Posterior vena cava (tissue), 2 donors: ENCODE data around the gene RXRA. TPM values are rescaled to one million over a fixed set of nuclear protein-coding genes. Genes with fewer than 3 reads are reported as not detected.

Source experiments
- DNase-seq: peaks from one replicate; pipeline ENCODE4 v3.0.0-alpha.2; 2020; ENCODE audit warnings: low spot score
- intact Hi-C, 2 donors: fragments of 100-400 bp; cut with DNase I; formaldehyde crosslinking; loops; one replicate each; pipeline versions ENCODE4 v1.14.1 to v1.14.2; 2022 to 2023
- total RNA-seq, 2 donors: library from RNA; stranded (reverse); fragmentation: NEBNext Ultra II Directional; extraction: Animal tissue kit (Norgen Biotek cat#: 25700); gene quantifications; one replicate each; pipeline ENCODE4 v1.2.1, GENCODE V29; 2021
- donor health status: DM: yes; HTN: yes; CAD: no.
- donor health status: DM: yes; HTN: yes; CAD: no.

Gene RXRA
- total RNA-seq, 2 donors from 2014 or later: 41.5 to 44.7 TPM

DNA sequence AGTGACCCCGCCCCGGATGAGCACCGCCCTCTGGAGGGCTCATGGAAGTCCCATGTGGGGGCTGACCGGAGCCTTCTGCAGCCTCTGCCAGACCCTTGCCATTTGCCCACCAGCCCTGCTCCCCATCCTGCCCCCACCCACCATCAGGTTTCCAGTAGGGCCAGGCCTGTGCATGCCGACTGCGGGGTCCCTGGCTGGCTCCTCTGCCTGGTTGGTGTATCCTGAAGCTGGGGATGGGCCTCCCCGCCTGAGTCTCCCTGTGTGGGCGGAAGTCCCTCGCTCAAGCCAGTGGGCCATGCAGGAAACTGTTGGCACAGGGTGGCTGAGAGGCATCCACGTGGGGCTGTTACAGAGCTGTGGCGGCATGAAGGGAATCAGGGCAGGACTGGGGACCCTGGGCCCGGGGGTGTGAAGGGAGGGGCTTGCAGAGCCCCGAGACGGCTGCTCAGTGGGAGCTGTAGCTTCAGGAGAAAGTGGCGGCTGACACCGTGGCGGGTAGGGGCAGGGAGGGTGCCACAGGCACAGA is 88.7 kb downstream of the RXRA start:
- intact Hi-C loops: no loop called here

DNA sequence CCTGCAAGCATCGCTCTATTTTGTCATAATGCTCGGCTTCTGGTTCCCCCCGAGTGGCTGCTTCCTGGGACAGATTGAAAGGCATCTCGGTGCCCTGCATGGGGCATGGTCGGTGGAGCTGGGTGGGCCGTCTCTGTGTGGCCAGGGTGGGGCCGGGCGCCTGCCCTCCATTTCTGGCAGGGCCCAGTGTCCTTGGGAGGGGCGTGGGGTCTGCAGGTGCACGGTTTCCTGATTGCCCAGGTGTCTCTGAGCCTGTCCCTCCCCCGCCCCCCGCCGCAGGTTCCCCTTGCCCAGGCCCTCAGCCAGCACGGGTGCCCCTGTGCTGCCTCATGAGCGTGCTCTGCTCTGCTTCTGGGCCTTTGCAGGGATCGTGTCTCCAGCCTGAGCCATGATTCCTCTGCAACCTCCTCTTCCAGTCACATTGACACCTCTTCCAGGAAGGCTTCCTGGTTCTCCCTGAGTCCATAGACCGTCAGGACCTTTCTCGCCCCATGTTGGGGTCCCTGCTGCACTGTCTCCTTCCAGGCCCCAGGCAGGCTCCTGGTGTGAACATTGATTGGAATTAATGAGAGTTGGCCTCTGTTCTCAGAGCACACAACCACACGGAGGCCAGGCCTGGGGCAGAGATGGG is 90.2 kb downstream of the RXRA start:
- intact Hi-C loops: no loop called here
- DNase-seq: no peak

More for the DNA sequence above, 88.7 kb downstream of the RXRA start:
- no peak for DNase-seq

- no peak for DNase-seq
- intact Hi-C loops: no loop called here
Measured at GRCh38 chr9:134418354-134418753, 92.1 kb downstream of the RXRA start.

DNA sequence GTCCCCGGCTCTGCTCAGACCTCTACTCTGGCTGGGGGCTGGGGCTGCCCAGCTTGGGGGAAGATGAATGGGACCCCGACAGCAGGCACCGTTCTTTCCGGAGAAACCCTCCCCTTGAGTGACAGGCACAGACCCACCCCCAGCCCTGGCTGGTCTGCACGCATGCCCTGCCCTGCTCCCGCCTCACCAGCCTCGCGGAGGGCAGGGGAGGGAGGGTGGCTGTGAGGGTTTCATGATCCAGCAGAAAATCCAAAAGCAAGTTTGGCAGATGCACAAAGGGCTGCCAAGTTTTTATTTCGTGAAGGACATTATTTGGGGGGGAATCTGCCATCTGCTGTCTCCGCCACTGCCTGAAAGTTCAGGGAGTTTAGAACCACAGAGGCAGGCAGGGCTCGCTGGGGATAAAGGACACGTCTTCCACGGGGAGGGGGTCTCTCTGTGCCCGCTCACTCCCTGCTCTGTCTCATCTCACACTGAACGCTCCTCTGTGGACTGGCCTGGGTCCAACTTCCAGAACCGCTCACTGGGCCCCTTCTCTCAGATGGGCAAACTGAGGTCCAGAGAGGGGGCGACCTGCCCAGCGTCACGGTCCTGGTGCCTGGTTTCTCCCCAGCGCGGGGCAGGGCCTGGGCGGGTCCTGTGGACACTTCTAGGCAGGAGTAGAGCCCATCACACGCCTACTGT is 92.9 kb downstream of the RXRA start:
- DNase-seq: no peak

GRCh38 chr9:134419684-134420076 is 93.4 kb downstream of the RXRA start:
- DNase-seq: no peak
- intact Hi-C loops: no loop called here

More for the DNA sequence above, 92.9 kb downstream of the RXRA start:
- intact Hi-C loops: no loop called here

GRCh38 chr9:134420281-134420845 is 94.1 kb downstream of the RXRA start:
- intact Hi-C loops: no loop called here

DNA sequence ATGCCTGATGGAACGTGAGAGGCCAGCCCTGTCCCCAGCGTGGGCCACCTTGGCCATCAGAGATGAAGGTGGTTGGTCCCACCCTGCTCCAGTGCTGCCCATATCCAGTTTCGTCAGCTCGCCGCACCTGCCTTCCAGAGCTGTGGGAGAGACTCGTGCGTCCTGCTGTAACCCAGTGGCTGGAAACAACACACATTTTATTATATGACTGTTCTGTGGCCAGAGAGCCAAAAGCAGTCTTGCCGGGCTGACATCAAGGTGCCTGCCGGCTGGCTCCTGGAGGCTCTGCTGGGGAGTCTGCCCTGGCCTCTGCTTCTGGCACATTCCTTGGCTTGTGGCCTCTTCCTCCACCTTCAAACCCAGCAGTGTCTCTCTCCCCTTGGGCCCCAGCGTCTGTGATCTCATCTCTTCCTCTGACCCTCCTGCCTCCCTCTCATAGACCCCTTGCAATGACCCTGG is 94.7 kb downstream of the RXRA start:
- no peak for DNase-seq
- intact Hi-C loops: loop anchor here in 1 of 2 donors (1.0 kb wide), 1 partner anchor 44 kb away; no protein-coding TSS in a partner anchor

More at GRCh38 chr9:134420281-134420845, 94.1 kb downstream of the RXRA start:
- DNase-seq: no peak

DNA sequence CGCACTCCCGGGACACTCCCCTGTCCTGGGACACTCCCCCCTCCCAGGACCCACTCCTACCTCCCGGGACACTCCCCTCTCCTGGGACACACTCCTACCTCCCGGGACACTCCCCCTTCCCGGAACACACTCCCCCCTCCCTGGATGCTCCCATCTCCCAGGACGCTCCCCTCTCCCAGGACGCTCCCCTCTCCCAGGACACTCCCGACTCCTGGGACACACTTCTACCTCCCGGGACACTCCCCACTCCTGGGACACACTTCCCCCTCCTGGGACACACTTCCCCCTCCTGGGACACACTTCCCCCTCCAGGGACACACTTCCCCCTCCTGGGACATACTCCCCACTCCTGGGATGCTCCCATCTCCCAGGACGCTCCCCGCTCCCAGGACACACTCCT is 95.6 kb downstream of the RXRA start:
- intact Hi-C loops: loop anchor here in 1 of 2 donors (1.0 kb wide), 1 partner anchor 45 kb away; no protein-coding TSS in a partner anchor
- DNase-seq: no peak

DNA sequence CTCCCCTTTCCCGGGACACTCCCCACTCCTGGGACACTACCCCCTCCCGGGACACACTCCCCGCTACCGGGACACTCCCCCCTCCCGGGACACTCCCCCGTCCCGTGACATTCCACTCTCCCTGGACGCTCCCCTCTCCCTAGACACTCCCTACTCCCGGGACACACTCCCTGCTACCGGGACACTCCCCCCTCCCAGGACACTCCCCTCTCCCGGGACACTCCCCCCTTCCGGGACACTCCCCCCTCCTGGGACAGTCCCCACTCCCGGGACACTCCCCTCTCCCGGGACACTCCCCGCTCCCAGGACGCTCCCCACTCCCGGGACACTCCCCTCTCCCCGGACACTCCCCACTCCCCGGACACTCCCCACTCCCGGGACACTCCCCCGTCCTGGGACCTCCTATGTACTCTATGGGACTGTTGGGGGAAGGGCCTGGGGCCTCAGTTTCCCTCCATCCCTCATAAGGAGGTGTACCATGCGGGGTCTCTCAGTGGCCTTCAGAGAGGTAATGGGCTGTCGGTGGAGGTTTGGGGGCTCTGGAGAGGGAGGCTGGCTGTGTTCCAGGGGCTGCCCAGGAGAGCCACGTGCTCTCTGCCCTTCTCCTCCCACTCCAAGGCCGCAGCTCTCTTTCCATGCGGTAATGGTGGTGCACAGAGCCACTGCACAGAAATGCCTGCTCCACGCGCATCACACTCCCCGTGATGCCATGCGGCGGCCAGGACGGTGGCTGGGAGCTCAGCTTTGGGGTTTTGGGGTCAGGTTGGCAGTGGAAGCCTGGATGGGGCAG is 96.2 kb downstream of the RXRA start:
- intact Hi-C loops: no loop called here
- no peak for DNase-seq

DNA sequence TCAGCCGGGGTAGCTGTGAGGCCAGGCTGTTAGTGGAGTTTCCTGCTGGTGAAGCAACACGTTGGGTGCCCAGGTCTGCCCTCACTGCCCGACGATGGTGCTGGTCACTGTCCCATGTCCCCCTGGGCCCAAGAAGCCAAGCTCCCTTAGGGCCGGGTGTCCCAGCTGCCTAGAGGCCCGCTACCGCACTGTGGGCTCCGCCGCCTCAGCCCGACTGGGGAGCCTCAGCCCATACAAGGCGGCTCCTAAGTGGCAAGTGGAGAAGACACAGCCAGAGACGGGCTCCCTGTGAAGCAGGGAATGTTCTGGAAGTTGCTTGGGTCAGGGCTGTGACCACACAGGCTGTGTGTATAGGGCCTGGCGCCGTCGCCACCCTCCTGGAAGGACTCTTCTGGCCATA is 96.9 kb downstream of the RXRA start:
- intact Hi-C loops: no loop called here
- DNase-seq: no peak

DNA sequence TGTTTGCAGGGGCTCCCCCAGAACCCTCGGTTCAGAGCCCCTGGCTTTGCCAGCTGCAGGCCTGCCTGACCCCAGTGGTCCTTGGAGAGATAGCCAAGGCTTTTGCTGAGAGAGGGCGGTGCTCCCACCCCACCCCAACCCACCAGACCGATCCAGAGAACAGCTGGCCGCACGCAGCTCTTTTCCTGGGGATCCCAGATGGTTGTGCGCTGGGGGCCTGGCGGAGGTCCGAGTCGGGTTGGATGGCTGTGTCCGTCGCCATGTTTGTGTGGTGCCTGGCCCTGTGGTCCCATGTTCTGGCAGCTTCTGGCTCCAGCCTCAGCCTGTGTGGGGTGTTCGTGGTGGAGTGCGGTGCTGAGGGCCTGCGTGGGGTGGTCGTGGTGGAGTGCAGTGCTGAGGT is 97.5 kb downstream of the RXRA start:
- intact Hi-C loops: no loop called here
- DNase-seq: no peak

DNA sequence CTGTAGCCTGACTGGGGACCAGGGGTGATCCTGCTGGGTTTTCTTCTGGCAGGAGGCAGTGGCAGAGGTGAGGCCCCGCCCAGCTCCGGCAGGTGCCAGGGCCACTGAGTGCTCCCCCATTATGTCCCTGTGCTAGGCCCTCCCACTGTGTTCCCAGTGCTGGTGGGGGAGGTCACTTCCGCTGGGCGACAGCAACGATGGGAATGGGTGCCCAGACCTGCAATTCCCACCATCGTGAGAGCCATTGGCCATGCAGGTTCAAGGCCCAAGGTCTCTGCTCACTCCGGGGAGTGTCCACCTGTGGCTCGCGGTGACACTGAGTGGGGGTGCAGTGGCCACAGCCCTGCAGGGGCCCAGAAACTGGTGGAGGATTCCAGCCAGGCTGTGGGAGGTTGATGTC is 98.6 kb downstream of the RXRA start:
- DNase-seq: no peak
- intact Hi-C loops: no loop called here

DNA sequence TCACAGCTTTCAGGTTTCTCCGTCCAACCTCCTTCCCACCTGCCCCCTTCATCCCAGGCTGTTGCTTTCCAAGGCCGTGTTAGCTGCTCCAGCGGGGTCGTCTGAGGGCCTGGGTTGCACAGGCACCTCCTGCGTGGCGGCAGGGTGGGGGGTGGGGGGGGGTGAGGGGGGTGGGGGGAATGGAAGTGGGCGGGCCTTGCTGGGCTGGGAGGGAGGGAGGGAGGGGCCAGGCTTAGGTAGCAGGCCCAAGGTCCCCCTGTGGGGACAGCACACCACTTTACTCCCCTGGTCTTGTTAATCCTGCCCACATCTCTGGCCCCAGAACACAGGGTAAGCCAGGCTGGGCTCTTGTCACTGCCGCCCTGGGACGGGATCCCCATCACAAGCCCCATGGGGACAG is 99.1 kb downstream of the RXRA start:
- intact Hi-C loops: no loop called here
- no peak for DNase-seq

DNA sequence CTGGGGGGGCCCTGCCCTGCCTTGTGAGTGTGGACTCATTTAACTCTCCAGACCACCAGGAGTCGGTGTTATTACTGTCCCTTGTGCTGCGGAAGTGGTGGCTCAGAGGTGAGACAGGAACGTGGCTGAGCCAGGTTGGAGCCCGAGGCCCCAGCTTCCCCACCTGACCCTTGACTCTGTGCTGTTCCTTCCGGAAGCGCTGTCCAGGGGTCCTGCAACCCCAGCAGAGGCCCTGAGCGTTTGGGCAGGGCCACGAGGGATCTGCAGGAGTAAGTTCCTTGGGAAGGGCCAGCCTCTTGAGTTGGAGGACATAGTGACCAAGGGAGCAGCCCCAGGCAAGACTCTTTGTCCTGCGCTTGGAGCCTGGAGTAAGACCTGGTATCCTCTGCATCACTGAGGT is 99.6 kb downstream of the RXRA start:
- intact Hi-C loops: no loop called here
- DNase-seq: no peak

DNA sequence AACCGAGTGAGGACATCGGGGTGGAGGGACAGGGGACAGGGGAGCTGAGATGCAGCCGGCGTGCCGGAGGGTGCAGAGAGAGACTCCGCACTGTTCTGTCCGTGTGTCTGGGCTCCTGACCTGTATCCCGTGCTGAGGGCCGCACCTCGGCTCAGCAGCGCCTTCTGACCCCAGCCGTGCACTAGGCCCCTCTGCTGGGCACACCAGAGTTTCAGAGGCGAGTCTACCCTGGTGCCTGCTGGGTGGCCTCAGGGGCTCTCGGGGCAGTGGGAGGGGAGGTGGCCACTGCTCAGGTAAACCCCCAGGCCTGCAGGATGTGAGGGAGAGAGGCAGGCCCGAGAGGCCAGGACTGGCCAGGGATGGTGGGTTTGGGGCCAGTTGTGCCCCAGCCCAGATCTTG is 100.2 kb downstream of the RXRA start:
- intact Hi-C loops: no loop called here
- no peak for DNase-seq

GRCh38 chr9:134427153-134427782 is 101.0 kb downstream of the RXRA start:
- intact Hi-C loops: no loop called here
- no peak for DNase-seq

DNA sequence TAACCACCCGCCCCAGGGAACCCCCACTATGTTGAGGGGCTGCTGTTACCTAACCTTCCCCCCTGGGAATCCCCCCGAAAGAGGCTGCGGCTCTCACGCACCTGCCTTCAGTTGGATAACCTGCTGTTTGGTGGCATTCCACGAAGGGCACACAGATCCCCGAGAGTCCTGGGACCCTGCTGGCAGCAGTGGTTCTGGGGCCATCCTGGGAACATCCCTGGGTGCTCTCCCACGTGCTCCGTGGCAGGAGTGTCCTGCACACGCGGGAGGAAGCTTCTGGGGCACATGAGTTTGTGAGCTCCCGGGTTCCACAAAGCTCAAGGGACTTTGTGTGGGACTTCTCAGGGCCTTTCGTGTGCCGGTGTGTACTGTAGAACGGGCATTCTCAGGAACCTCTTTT is 102.3 kb downstream of the RXRA start:
- intact Hi-C loops: no loop called here
- no peak for DNase-seq

DNA sequence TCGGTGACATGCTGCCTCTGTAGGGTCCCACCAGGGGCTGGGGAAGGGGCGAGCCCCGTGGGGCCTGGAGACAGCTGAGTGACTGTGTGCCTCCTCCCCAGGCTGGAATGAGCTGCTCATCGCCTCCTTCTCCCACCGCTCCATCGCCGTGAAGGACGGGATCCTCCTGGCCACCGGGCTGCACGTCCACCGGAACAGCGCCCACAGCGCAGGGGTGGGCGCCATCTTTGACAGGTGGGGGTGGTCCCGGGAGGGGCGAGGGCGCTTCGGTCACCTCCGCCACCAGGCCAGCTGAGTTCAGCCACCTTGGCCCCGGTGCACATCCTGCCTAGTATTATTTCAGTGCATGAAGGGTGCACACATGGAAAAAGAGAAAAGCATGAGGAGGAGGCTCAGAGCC is 102.8 kb downstream of the RXRA start:
- intact Hi-C loops: no loop called here
- DNase-seq: no peak

DNA sequence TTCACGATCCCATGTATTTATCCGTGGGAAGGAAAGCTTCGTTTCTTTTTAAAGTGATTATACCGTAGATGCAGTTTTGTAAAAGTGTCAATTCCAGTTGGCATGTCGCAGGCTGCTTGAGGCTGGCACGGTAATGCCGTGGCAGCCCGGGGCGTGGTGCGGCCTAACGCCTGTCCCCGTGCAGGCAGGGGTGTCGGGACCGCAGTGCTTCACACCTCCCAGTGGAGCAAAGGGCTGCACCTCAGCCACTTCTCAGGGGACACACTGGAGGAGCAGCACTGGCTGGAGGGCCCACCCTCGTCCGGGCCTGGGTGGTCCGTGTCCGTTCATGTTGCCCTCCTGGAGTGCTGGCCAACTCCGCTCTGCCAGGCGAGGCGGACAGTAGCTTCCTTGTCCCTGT is 103.2 kb downstream of the RXRA start:
- intact Hi-C loops: no loop called here
- DNase-seq: no peak
